GM19372 (cell line): ENCODE measurements around the gene HDHD5.

Source experiments
- ATAC-seq: cut with Tn5 transposase; IDR thresholded peaks from one replicate; pipeline ENCODE4 v1.9.1; 2021; ENCODE audit warnings: mild to moderate bottlenecking, low read depth, moderate library complexity; ENCODE audit not compliant: unreplicated experiment

HDHD5 gene

GRCh38 chr22:17108256-17109112 is 50.6 kb downstream of the HDHD5 start:
- no peak for ATAC-seq

- ATAC-seq, result no peak
These were observed 51.6 kb downstream of the HDHD5 start for GRCh38 chr22:17107547-17107810.

- ATAC-seq, result no peak
These were observed 52.1 kb downstream of the HDHD5 start for GRCh38 chr22:17106785-17107546.

GRCh38 chr22:17106161-17106784 is 52.8 kb downstream of the HDHD5 start:
- ATAC-seq, result no peak

GRCh38 chr22:17105143-17106129 is 53.6 kb downstream of the HDHD5 start:
- no peak for ATAC-seq

- no peak for ATAC-seq
These were observed 54.6 kb downstream of the HDHD5 start for GRCh38 chr22:17104336-17104935.

GRCh38 chr22:17103351-17103750 is 55.7 kb downstream of the HDHD5 start:
- no peak for ATAC-seq

GRCh38 chr22:17102297-17102667 is 56.8 kb downstream of the HDHD5 start:
- ATAC-seq, result no peak

- ATAC-seq, result no peak
These were observed 57.4 kb downstream of the HDHD5 start for GRCh38 chr22:17101475-17102296.

GRCh38 chr22:17100621-17101020 is 58.5 kb downstream of the HDHD5 start:
- ATAC-seq, result no peak

GRCh38 chr22:17098379-17098819 is 60.7 kb downstream of the HDHD5 start:
- ATAC-seq, result no peak

- no peak for ATAC-seq
These were observed 61.4 kb downstream of the HDHD5 start for GRCh38 chr22:17097701-17098100.

GRCh38 chr22:17097062-17097461 is 62.0 kb downstream of the HDHD5 start:
- ATAC-seq, result no peak

- no peak for ATAC-seq
These were observed 63.0 kb downstream of the HDHD5 start for GRCh38 chr22:17096071-17096470.

GRCh38 chr22:17095538-17095937 is 63.5 kb downstream of the HDHD5 start:
- ATAC-seq, result no peak

- no peak for ATAC-seq
These were observed 66.0 kb downstream of the HDHD5 start for GRCh38 chr22:17093081-17093480.

GRCh38 chr22:17091851-17092250 is 67.2 kb downstream of the HDHD5 start:
- no peak for ATAC-seq

GRCh38 chr22:17090550-17090949 is 68.5 kb downstream of the HDHD5 start:
- ATAC-seq, result no peak
